Astrocyte (in vitro differentiated cells and primary cell): Measurements from ENCODE around the gene SEMA6A.

Experiments used
- EZH2 ChIP-seq: IDR thresholded peaks from 2 replicates; pipeline ENCODE4 v1.6.1; 2012; ENCODE audit warnings: mild to moderate bottlenecking, low read length, inconsistent platforms; ENCODE audit not compliant: insufficient read depth
- TF ChIP-seq, protein P1 (sequence below): IDR thresholded peaks from 2 replicates; pipeline ENCODE4 v1.5.1; 2011; ENCODE audit warnings: low read depth, mild to moderate bottlenecking, inconsistent platforms, low read length, moderate library complexity; ENCODE audit not compliant: insufficient read depth

- TF ChIP-seq EZH2, result no peak
- TF ChIP-seq, protein P1, sequence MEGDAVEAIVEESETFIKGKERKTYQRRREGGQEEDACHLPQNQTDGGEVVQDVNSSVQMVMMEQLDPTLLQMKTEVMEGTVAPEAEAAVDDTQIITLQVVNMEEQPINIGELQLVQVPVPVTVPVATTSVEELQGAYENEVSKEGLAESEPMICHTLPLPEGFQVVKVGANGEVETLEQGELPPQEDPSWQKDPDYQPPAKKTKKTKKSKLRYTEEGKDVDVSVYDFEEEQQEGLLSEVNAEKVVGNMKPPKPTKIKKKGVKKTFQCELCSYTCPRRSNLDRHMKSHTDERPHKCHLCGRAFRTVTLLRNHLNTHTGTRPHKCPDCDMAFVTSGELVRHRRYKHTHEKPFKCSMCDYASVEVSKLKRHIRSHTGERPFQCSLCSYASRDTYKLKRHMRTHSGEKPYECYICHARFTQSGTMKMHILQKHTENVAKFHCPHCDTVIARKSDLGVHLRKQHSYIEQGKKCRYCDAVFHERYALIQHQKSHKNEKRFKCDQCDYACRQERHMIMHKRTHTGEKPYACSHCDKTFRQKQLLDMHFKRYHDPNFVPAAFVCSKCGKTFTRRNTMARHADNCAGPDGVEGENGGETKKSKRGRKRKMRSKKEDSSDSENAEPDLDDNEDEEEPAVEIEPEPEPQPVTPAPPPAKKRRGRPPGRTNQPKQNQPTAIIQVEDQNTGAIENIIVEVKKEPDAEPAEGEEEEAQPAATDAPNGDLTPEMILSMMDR, result no peak
Measured at GRCh38 chr5:116464144-116464708, 110.4 kb downstream of the SEMA6A start.
